ENCODE results near the gene CRYBG3. TPM values are rescaled to one million over a fixed set of nuclear protein-coding genes. Genes with fewer than 3 reads are reported as not detected.
A peak's percentile ranks its signal among the peaks of the same experiment; 100 is the strongest.

CRYBG3 gene
- total RNA-seq, 2 donors from 2014 or later, result 15.7 to 22.2 TPM

DNA sequence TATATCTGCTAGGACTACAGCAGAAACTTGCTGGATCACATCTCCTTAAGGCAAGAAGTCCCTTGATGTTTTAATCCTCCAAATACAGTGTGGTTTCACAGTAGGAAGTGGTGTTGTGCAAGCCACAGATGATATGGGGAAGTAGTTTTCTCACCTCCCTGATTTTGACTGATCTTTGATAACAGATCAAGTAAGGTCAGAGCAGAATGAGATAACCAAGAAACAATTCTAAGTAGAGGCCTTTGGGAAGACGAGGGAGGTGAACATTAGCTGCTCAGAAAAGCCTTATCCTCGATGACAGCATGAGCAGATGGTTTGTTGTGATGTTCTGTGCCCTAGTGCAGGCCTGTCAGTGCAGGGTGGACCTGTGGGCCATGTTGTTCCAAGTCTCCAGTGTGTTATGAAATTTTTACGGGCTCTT lies 89.1 kb downstream of the CRYBG3 start:
- peak overlapping the region; percentile 50 for H3K27ac ChIP-seq
- H3K9me3 ChIP-seq, result no peaks in the 10 kb centered on the region
- H3K4me3 ChIP-seq, result peak overlapping the region; percentile 3
- no peak overlapping the region for H3K9ac ChIP-seq (ENCODE audit: low read depth in 2 of 2, low read length in 2 of 2)
- no peaks in the 10 kb centered on the region for H3K27me3 ChIP-seq
- peaks cover 3% of the 10 kb centered on the region for H3K36me3 ChIP-seq
- peaks cover 6% of the 10 kb centered on the region for H3K4me1 ChIP-seq
- TF ChIP-seq, protein P1, sequence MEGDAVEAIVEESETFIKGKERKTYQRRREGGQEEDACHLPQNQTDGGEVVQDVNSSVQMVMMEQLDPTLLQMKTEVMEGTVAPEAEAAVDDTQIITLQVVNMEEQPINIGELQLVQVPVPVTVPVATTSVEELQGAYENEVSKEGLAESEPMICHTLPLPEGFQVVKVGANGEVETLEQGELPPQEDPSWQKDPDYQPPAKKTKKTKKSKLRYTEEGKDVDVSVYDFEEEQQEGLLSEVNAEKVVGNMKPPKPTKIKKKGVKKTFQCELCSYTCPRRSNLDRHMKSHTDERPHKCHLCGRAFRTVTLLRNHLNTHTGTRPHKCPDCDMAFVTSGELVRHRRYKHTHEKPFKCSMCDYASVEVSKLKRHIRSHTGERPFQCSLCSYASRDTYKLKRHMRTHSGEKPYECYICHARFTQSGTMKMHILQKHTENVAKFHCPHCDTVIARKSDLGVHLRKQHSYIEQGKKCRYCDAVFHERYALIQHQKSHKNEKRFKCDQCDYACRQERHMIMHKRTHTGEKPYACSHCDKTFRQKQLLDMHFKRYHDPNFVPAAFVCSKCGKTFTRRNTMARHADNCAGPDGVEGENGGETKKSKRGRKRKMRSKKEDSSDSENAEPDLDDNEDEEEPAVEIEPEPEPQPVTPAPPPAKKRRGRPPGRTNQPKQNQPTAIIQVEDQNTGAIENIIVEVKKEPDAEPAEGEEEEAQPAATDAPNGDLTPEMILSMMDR (IDR thresholded peaks at IDR 0.05), result no peak
- intact Hi-C loops (cut with DNase I), result no loop called here
- no peak for DNase-seq

DNA sequence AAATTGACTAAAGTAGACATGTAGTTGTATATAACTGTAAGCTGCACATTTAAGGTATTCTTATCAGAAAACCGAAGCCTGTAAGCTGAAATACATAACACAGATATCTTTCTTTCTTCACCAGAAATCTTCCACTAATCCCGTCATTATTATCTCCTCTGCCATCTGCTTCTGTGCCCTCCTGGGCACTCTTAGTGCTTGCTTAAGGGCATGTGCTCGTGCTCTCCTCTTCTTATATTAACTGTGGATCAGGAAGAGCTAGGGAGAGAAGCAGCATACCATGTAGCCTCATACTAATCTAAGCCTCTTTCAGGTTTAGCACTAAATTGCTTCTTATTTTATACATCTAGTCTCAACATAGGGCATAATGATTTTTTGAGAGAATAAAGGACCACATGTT lies 89.6 kb downstream of the CRYBG3 start:
- Histone ChIP-seq H3K27ac (peak overlapping the region; percentile 50), H3K9ac (ENCODE audit: low read depth in 2 of 2, low read length in 2 of 2) (no peak overlapping the region), H3K36me3 (peaks cover 3% of the 10 kb centered on the region), H3K27me3 (no peaks in the 10 kb centered on the region), H3K9me3 (no peaks in the 10 kb centered on the region), H3K4me1 (peaks cover 6% of the 10 kb centered on the region), H3K4me3 (no peak overlapping the region)
- TF ChIP-seq, protein P1 (IDR thresholded peaks at IDR 0.05), result no peak
- DNase-seq, result no peak
- intact Hi-C loops (cut with DNase I), result no loop called here

DNA sequence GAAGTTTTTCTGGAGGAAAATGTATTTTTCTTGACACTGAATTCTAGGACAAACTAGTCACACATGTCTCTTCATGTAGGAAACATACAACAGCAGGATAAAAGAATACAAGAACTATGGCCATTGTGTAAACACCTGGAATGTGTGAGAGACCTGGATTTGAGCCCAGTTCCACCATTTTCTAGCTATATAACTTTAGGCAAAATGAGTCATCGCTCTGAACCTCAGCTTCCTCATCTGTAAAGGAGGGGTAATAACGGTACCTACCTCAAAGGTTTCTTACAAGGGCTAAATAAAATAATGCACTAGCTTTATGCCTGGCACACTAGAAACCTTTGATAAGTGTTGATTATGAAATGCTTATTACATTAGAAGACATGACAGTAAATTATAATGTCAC lies 92.6 kb downstream of the CRYBG3 start:
- Histone ChIP-seq H3K36me3 (peaks cover 3% of the 10 kb centered on the region), H3K4me1 (peaks cover 6% of the 10 kb centered on the region), H3K9me3 (no peaks in the 10 kb centered on the region), H3K27me3 (no peaks in the 10 kb centered on the region), H3K27ac (no peak overlapping the region), H3K4me3 (no peak overlapping the region), H3K9ac (ENCODE audit: low read depth in 2 of 2, low read length in 2 of 2) (no peak overlapping the region)
- intact Hi-C loops (cut with DNase I), result no loop called here
- TF ChIP-seq, protein P1 (IDR thresholded peaks at IDR 0.05), result no peak
- peak; percentile 41 for DNase-seq

DNA sequence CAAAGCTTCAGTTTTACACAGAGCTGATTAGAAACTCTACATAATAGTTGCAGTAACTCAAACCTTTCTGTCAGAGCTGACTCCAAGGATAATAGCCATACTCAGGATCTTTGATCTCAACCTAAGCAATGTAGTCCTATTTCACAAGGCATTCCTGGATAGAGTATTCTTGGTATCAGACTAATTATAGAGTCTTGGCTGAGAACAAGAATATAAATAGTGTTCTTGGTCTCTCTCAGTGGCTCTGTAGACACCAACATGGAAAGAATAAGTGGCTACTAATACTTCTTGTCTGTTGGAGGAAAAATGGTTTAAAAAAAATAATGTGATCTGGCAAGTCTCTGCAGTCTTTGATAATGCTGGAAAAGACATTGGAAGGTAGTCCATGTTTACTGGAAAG lies 94.8 kb downstream of the CRYBG3 start:
- H3K4me3 ChIP-seq, result no peak overlapping the region
- no peaks in the 10 kb centered on the region for H3K27me3 ChIP-seq
- H3K4me1 ChIP-seq, result no peaks in the 10 kb centered on the region
- no peak for DNase-seq
- H3K27ac ChIP-seq, result no peak overlapping the region
- H3K36me3 ChIP-seq, result peaks cover 3% of the 10 kb centered on the region
- H3K9me3 ChIP-seq, result no peaks in the 10 kb centered on the region
- intact Hi-C loops (cut with DNase I), result no loop called here
- TF ChIP-seq, protein P1 (IDR thresholded peaks at IDR 0.05), result no peak
- no peak overlapping the region for H3K9ac ChIP-seq (ENCODE audit: low read depth in 2 of 2, low read length in 2 of 2)

DNA sequence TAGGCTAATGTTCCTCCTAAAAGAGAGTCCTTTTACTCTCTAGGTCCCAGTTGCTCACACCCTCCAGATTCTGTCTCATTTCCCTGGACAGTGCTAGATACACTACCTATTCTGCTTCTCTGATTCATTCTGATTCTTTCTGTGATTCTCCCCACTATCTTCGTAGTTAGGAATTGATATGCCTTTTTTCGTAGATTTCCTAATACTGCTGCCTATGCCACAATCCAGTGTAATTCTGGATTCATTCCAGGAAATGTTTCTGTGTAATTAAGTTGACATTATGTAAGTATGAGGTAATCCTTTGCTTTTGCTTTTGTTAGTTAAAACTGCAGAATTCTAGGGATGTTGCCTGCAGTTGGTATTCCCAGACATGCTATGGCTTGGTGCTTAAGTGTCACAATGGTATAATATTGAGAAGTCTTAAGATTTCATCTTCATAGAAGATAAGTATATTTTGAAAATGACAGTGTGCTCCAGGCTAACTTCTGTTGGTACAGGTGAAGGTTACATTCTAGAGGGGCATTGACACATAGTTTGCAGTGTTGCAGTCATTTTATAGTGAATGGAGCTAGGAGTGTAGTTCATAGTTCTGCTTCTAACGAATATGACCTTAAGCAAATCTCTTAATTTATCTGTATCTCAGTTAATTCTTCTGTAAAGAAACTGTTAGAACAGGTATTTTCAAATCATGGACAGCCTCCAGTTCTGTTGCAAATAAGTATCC lies 96.2 kb downstream of the CRYBG3 start:
- TF ChIP-seq, protein P1 (IDR thresholded peaks at IDR 0.05), result no peak
- intact Hi-C loops (cut with DNase I), result no loop called here
- H3K4me3 ChIP-seq, result no peak overlapping the region
- no peaks in the 10 kb centered on the region for H3K9me3 ChIP-seq
- H3K27ac ChIP-seq, result no peak overlapping the region
- DNase-seq, result no peak
- peaks cover 3% of the 10 kb centered on the region for H3K36me3 ChIP-seq
- no peaks in the 10 kb centered on the region for H3K27me3 ChIP-seq
- H3K4me1 ChIP-seq, result no peaks in the 10 kb centered on the region
- no peak overlapping the region for H3K9ac ChIP-seq (ENCODE audit: low read depth in 2 of 2, low read length in 2 of 2)

Data from colonic mucosa (tissue), 4 donors.